PC-9 (cell line): ENCODE data around the gene NPFFR1. TPM values are rescaled to one million over a fixed set of nuclear protein-coding genes. Genes with fewer than 3 reads are reported as not detected.

ENCODE experiments used
- BruUV-seq: library from RNA; stranded (reverse); fragments of 400-500 nt; replicated peaks from 2 replicates; lab custom pipeline; 2021; lab: Mats Ljungman, UMichigan
- CTCF ChIA-PET: fragments of 300-600 bp; sonication (Branson Sonifier 250); formaldehyde crosslinking; loops from one replicate; lab custom pipeline; 2022; ENCODE audit warnings: antibody characterized with exemption; lab: Charles Lee
- POLR2A ChIA-PET: fragments of 300-600 bp; sonication (Branson Sonifier 250); formaldehyde crosslinking; loops from one replicate; lab custom pipeline; 2022; ENCODE audit warnings: antibody characterized with exemption; ENCODE audit not compliant: unreplicated experiment; lab: Charles Lee
- DNase-seq, 2 experiments: peaks; one replicate each; pipeline versions ENCODE4 v3.0.0 to v3.0.0-alpha.2; 2015 to 2022; ENCODE audit warnings: mixed read lengths in 1 of 2
- H2AFZ ChIP-seq: fragments of 200-600 bp; sonication (generic); 2 replicates; pipeline ENCODE4 v1.8.1; 2017; ENCODE audit warnings: antibody characterized with exemption
- H3F3A ChIP-seq: fragments of 200-600 bp; sonication (generic); 2 replicates; pipeline ENCODE4 v1.8.1; 2017; ENCODE audit warnings: antibody characterized with exemption, mild to moderate bottlenecking, low read depth; ENCODE audit not compliant: insufficient read depth
- H3K27ac ChIP-seq: fragments of 200-600 bp; sonication (generic); 2 replicates; pipeline ENCODE4 v1.6.1; 2016; ENCODE audit warnings: mixed run types
- H3K27me3 ChIP-seq: fragments of 200-600 bp; sonication (generic); 2 replicates; pipeline ENCODE4 v1.6.1; 2016; ENCODE audit warnings: low read depth, mixed run types; ENCODE audit not compliant: insufficient read depth
- H3K36me3 ChIP-seq: fragments of 200-600 bp; sonication (generic); 2 replicates; pipeline ENCODE4 v1.6.1; 2016; ENCODE audit warnings: low read depth, mixed run types
- H3K4me1 ChIP-seq: fragments of 200-600 bp; sonication (generic); replicated peaks from 2 replicates; pipeline ENCODE4 v1.6.1; 2016; ENCODE audit warnings: mixed run types; ENCODE audit not compliant: insufficient read depth
- H3K4me2 ChIP-seq: fragments of 200-600 bp; sonication (generic); 2 replicates; pipeline ENCODE4 v1.6.1; 2017; ENCODE audit warnings: mixed run types
- H3K4me3 ChIP-seq: fragments of 200-600 bp; sonication (generic); 2 replicates; pipeline ENCODE4 v1.6.1; 2016; ENCODE audit warnings: mixed run types
- H3K79me2 ChIP-seq: fragments of 200-600 bp; sonication (generic); 2 replicates; pipeline ENCODE4 v1.6.1; 2017; ENCODE audit warnings: low read depth, mixed run types
- H3K9me2 ChIP-seq: fragments of 200-600 bp; sonication (generic); 2 replicates; pipeline ENCODE4 v1.8.1; 2017; ENCODE audit warnings: mild to moderate bottlenecking; ENCODE audit not compliant: insufficient read depth
- H3K9me3 ChIP-seq: fragments of 200-600 bp; sonication (generic); 2 replicates; pipeline ENCODE4 v1.8.1; 2016; ENCODE audit warnings: low read depth; ENCODE audit not compliant: insufficient read depth
- H4K20me1 ChIP-seq: fragments of 200-600 bp; sonication (generic); 2 replicates; pipeline ENCODE4 v1.8.1; 2017; ENCODE audit not compliant: insufficient read depth
- CTCF ChIP-seq: fragments of 200-600 bp; sonication (generic); conservative IDR thresholded peaks from 2 replicates; pipeline ENCODE4 v1.6.1; 2017; ENCODE audit warnings: mixed run types, antibody characterized with exemption, mild to moderate bottlenecking, moderate library complexity
- intact Hi-C: fragments of 100-400 bp; cut with micrococcal nuclease; formaldehyde crosslinking; loops from one replicate; pipeline ENCODE4 v1.10.0; 2022; ENCODE audit not compliant: unreplicated experiment
- total RNA-seq: library from RNA; stranded (reverse); gene quantifications from 2 replicates; pipeline ENCODE4 v1.2.3, GENCODE V29; 2021

Gene NPFFR1
- total RNA-seq, 1 experiment from 2014 or later: 0.09 TPM

- intact Hi-C loops: no loop called here
- ChIA-PET CTCF (no interaction called here), POLR2A (interaction anchor here (0.6 to 0.7 kb wide), 2 partner anchors 234 to 388 kb away, joined by 4 to 6 read pairs; no protein-coding TSS in a partner anchor)
- no peak for TF ChIP-seq CTCF
- Histone ChIP-seq H3K4me3 (no peak overlapping the region), H3F3A (peaks cover 36% of the 10 kb centered on the region), H3K27ac (no peak overlapping the region), H2AFZ (no peak overlapping the region), H3K27me3 (no peaks in the 10 kb centered on the region), H3K9me3 (no peaks in the 10 kb centered on the region), H3K9me2 (no peaks in the 10 kb centered on the region), H3K4me1 (peaks cover 17% of the 10 kb centered on the region), H3K4me2 (no peak overlapping the region), H3K36me3 (peaks cover 32% of the 10 kb centered on the region), H3K79me2 (no peaks in the 10 kb centered on the region), H4K20me1 (no peaks in the 10 kb centered on the region)
- DNase-seq: no peak
- BruUV-seq: no TSS peak
Observed at GRCh38 chr10:70198696-70199466, 84.9 kb downstream of the NPFFR1 start.

Other genes starting within 250 kb of the NPFFR1 start
- gene MACROH2A2, start 231.2 kb downstream of the NPFFR1 start, total RNA-seq: 0.43 TPM in 1 of 2 replicates, not detected in the other
- gene AIFM2, start 151.2 kb downstream of the NPFFR1 start, total RNA-seq: 40.3 and 47.0 TPM in 2 replicates
- 28.0 and 33.5 TPM in 2 replicates for gene TYSND1, start 137.3 kb downstream of the NPFFR1 start, total RNA-seq
- gene SAR1A, start 113.5 kb downstream of the NPFFR1 start, total RNA-seq: 80.3 and 124 TPM in 2 replicates
- gene PPA1, start 50.6 kb downstream of the NPFFR1 start, total RNA-seq: 224 and 236 TPM in 2 replicates
- gene LRRC20, start 98.6 kb upstream of the NPFFR1 start, total RNA-seq: 40.2 and 41.5 TPM in 2 replicates
- 57.4 and 80.3 TPM in 2 replicates for gene EIF4EBP2, start 120.1 kb upstream of the NPFFR1 start, total RNA-seq
- gene NODAL, start 157.7 kb upstream of the NPFFR1 start, total RNA-seq: not detected in 2 replicates
- gene PALD1, start 194.8 kb upstream of the NPFFR1 start, total RNA-seq: 5.2 and 7.5 TPM in 2 replicates